LNCAP (cell line): Measurements from ENCODE around the gene MYO1E.

Experiments
- TF ChIP-seq, protein P1 (sequence below): fragments of 450-650 bp; IDR thresholded peaks from 2 replicates; pipeline ENCODE4 v1.5.1; 2017; ENCODE audit warnings: mild to moderate bottlenecking

MYO1E gene

DNA sequence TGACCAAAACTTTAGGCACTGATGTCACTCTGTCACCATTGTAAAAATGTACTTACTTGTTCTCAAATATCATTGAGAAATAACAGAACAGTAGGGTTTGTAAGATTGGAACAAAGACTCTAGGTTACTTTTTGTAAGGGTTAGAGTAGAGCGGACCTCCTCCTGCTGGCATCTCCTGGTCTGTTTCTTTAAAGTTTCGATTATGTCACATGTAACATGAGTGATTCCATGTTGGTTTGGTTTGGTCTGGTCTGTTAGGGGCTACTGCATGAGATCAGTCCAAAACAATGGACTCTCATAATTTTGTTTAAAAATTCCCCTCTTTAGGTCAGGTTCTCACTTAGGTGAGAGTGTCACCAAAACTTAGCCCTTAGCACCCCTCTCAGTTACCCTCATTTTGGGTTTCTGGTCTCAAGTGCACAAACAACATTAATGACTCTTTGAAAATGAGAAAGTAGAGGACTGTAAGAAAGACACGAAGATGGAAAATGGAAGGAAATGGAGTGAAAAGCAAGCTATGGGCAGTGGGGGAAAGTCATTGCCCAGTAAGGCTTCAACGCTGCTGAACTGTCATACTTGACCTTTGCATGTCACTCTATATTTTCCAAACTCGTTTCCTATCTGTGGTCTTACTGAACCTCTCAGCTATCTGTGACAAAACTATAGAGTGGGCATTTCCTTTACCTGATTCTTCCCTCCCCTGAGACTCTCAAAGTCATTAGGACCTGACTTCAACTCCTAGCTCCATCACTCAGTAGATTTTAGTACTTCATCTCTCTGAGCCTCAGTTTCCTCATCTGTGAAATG is 113.3 kb downstream of the MYO1E start:
- TF ChIP-seq, protein P1, sequence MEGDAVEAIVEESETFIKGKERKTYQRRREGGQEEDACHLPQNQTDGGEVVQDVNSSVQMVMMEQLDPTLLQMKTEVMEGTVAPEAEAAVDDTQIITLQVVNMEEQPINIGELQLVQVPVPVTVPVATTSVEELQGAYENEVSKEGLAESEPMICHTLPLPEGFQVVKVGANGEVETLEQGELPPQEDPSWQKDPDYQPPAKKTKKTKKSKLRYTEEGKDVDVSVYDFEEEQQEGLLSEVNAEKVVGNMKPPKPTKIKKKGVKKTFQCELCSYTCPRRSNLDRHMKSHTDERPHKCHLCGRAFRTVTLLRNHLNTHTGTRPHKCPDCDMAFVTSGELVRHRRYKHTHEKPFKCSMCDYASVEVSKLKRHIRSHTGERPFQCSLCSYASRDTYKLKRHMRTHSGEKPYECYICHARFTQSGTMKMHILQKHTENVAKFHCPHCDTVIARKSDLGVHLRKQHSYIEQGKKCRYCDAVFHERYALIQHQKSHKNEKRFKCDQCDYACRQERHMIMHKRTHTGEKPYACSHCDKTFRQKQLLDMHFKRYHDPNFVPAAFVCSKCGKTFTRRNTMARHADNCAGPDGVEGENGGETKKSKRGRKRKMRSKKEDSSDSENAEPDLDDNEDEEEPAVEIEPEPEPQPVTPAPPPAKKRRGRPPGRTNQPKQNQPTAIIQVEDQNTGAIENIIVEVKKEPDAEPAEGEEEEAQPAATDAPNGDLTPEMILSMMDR: no peak

DNA sequence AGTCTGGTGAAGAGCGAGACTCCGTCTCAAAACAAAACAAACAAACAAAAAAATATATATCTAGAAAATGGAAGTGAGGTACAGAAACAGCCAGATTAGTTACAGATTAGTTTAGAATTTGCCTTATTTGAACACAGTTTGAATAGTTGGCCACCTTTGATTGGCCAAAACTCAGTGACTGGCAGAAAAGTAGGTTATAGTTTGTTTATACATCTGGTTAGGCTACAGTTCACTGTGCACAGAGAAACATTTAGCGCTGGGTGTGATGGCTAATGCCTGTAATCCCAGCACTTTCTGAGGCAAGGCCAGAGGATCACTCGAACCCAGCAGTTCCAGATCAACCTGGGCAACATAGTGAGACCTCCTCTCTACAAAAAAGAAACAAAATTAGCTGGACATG is 114.4 kb downstream of the MYO1E start:
- TF ChIP-seq, protein P1: no peak

DNA sequence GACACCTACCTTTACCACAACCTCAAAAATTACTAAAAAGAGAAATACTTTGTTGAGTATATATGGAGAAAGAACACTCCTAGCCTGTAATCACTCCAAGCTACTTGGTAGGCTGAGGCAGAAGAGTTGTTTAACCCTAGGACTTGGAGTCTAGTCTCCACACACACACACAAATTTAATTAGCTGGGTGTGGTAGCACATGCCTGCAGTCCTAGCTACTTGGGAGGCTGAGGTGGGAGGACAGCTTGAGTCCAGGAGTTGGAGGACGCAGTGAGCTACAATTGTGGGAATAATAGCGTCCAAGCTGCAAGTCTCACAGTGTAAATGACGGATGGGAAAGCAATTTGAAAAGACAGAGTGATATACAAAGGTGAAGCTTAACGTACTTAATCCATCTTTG is 115.5 kb downstream of the MYO1E start:
- TF ChIP-seq, protein P1: no peak

DNA sequence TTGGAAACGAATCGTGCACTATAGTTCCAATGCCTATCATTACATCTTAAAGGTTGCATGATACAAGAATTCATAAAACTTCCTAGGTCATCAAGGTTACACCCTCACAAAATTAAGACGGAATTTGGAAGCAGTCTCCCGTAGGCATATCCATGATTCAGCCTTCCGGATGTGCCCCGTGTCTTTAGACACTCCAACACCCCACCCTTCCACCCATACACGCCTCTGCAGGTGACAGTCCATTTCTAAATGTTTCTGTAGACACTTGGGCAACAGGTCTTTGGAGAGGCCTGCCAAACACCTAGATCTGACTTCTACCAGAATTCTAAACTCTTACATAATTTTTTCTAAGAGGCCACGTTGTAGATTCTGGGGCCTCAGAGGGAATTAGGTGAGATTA is 116.2 kb downstream of the MYO1E start:
- TF ChIP-seq, protein P1: no peak

DNA sequence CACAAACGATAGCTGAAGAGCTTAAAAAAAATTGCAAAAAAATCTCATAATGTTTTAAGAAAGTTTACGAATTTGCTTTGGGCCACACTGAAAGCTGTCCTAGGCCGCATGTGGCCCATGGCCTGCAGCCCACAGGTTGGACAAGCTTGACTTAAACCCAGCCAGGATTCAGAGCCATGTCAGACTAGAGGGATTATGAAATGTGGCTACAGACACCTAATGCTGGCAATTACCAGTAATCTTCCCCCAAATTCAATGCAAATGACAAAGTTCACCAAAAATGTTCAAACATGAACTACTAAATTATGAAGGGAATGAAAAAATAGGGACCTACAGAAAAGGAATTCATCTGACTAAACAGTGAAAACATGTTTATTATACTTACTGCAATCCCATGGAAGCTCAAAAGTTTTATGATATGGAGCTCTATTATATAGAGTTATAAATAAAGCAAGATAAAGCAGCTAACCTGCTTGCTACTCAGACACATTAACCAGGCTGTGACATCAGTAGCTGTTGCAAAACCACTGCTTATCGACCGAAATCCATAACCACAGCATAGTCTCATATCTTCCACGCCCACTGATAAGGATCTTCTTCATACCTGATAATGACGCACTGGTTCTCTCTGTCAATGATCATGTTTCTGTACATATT is 116.9 kb downstream of the MYO1E start:
- TF ChIP-seq, protein P1: no peak

DNA sequence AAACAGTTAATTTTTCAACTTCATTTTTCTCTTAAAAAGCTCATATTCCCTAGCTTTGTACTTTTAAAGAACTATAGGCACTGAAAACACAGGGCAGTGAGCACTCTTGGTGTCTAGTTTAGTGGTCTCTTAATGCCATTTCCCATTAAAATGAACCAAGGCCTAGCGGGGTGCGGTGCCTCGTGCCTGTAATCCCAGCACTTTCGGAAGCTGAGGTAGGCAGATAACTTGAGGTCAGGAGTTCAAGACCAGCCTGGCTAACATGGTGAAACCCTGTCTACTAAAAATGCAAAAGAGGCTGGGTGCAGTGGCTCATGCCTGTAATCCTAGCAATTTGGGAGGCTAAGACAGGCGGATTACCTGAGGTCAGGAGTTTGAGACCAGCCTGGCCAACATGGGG is 120.5 kb downstream of the MYO1E start:
- TF ChIP-seq, protein P1: no peak

DNA sequence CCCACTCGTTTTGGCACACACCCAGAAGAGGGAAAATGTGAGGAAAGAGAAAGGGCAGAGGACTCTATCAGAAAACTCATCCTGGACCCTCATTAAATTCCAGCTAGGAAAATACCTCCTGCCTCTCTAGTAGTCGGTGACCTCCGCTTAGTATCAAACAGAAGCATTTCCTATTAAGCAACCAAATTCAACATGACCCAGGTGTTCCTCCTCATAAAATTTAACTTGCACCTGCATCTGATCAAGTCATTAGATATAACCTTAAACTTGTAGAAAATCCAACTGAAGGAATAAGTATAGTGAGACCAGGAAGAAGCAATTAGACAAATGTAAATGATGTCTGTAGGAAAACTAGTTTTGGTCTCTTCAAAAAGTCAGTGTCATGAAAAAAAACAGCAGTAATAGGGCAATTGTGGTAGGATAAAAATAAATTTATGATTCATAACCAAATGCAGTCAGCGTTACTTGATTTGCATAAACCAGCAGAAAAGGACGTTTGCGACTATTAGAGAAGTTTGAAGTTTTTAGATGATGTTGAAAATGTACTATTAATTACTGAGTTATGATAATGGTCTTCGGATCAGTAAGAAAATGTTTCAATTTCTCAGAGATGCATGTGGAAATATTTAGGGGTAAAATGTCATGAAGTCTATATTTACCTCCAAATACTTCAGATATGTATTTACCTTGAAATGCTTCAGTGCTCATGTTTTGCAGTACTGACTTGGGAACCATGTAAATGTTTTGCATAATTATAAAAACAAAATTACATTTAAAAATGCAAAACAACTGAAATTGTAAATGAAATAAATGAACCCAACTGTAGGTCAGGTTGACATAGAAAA is 121.4 kb downstream of the MYO1E start:
- TF ChIP-seq, protein P1: no peak
